Lower lobe of right lung (tissue), 2 donors: ENCODE measurements around the gene GATA3. TPM values are rescaled to one million over a fixed set of nuclear protein-coding genes. Genes with fewer than 3 reads are reported as not detected.

Experiments
- ATAC-seq, 2 donors: fragments of 200-7000 bp; cut with Tn5 transposase; one replicate each; pipeline ENCODE4 v1.9.1; 2020 to 2022; ENCODE audit warnings: mild to moderate bottlenecking in 2 of 2, moderate library complexity in 2 of 2
- DNase-seq: peaks from one replicate; pipeline ENCODE4 v3.0.0-alpha.2; 2020
- H3K27ac ChIP-seq: fragments of 200-600 bp; one replicate; pipeline ENCODE4 v1.8.0; 2022
- H3K27me3 ChIP-seq: fragments of 200-600 bp; one replicate; pipeline ENCODE4 v1.8.0; 2022; ENCODE audit warnings: low read depth
- H3K36me3 ChIP-seq: fragments of 200-600 bp; one replicate; pipeline ENCODE4 v1.8.0; 2022; ENCODE audit warnings: mild to moderate bottlenecking
- H3K4me1 ChIP-seq: fragments of 200-600 bp; one replicate; pipeline ENCODE4 v1.8.0; 2022
- H3K4me3 ChIP-seq: fragments of 200-600 bp; one replicate; pipeline ENCODE4 v1.8.0; 2022; ENCODE audit warnings: mild to moderate bottlenecking
- H3K9me3 ChIP-seq: fragments of 200-600 bp; one replicate; pipeline ENCODE4 v1.8.0; 2022
- intact Hi-C: fragments of 100-400 bp; cut with DNase I; formaldehyde crosslinking; loops from one replicate; pipeline ENCODE4 v1.11.0; 2022
- total RNA-seq: library from RNA; stranded (reverse); fragmentation: NEBNext Ultra II Directional; extraction: Animal tissue kit (Norgen Biotek cat#: 25700); gene quantifications from one replicate; pipeline ENCODE4 v1.2.1, GENCODE V29; 2021
- TF ChIP-seq, protein P1 (sequence below): fragments of 200-600 bp; IDR thresholded peaks from one replicate; pipeline ENCODE4 v1.8.0; 2022; ENCODE audit warnings: antibody characterized with exemption, mild to moderate bottlenecking
- donor health status: DM: no; HTN: yes; CAD: no; lungs with severe emphysema.

Gene GATA3
- total RNA-seq, 1 donor from 2014 or later, result 4.6 TPM

DNA sequence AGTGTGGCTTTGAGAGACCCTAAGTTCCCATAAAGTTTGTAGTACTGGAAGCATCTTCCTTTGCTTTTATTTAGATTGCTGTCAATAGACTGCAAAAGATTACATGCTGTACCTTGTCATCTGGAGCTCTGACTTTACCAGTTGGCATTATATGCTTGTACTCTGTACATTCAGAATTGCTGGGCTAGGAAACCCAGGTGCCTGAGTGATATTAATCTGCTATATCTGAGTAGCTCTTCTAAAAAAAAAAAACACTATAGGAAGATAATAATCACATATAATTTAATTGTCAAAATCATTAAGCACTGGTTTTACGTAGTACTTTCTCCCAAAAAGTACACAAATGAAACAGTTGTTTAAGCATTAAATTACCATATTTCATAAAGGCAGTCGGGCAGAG, 12.3 kb downstream of the GATA3 start:
- ATAC-seq, result no peak
- DNase-seq, result no peak
- intact Hi-C loops, result no loop called here

DNA sequence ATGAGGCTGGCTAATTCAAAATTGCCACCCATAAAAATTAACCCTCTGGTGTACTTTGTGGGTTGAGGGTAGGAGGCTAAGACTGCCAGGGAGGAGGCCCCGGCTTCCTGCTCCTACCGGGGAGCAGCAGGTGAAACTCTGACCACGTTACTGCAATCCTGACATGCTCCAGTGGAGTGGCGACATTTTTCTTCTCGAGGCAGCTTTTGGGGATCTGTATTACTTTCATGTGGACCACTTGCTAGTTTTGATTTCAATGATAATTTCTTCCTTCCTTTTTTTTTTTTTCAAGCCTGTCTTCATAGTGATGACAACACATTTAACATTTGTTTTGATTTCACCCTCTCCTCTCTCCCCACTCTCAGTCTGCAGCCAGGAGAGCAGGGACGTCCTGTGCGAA, 14.6 kb downstream of the GATA3 start:
- DNase-seq, result no peak
- Histone ChIP-seq H3K4me3 (no peak overlapping the region), H3K9me3 (no peaks in the 10 kb centered on the region), H3K27me3 (peaks cover 18% of the 10 kb centered on the region), H3K36me3 (peaks cover 10% of the 10 kb centered on the region), H3K4me1 (peaks cover 11% of the 10 kb centered on the region), H3K27ac (no peak overlapping the region)
- no peak for ATAC-seq
- TF ChIP-seq, protein P1, sequence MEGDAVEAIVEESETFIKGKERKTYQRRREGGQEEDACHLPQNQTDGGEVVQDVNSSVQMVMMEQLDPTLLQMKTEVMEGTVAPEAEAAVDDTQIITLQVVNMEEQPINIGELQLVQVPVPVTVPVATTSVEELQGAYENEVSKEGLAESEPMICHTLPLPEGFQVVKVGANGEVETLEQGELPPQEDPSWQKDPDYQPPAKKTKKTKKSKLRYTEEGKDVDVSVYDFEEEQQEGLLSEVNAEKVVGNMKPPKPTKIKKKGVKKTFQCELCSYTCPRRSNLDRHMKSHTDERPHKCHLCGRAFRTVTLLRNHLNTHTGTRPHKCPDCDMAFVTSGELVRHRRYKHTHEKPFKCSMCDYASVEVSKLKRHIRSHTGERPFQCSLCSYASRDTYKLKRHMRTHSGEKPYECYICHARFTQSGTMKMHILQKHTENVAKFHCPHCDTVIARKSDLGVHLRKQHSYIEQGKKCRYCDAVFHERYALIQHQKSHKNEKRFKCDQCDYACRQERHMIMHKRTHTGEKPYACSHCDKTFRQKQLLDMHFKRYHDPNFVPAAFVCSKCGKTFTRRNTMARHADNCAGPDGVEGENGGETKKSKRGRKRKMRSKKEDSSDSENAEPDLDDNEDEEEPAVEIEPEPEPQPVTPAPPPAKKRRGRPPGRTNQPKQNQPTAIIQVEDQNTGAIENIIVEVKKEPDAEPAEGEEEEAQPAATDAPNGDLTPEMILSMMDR, result no peak
- intact Hi-C loops, result no loop called here

More for the DNA sequence above, 12.3 kb downstream of the GATA3 start:
- Histone ChIP-seq H3K4me3 (no peak overlapping the region), H3K9me3 (no peaks in the 10 kb centered on the region), H3K36me3 (peaks cover 10% of the 10 kb centered on the region), H3K27ac (no peak overlapping the region), H3K27me3 (peaks cover 33% of the 10 kb centered on the region), H3K4me1 (peaks cover 24% of the 10 kb centered on the region)
- TF ChIP-seq, protein P1, result no peak

DNA sequence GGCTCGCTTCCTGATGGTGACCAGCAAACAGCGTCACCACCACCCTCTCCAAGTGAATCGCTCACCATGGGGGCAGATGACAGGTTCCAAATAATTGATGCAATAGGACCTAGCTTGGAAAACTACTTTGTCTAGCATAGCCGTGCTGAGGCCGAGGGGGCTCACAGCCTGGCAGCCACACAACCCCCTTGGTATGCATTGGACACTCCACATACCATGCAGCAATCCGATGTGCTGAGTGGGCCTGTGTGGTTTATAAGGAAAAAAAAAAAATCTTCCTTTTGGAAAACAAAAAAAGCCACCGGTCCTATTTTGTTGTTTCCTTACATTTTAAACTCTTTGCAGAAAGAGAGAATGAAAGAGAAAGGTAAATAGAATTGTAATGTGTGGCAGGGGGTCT, 15.1 kb downstream of the GATA3 start:
- Histone ChIP-seq H3K36me3 (peaks cover 10% of the 10 kb centered on the region), H3K27ac (no peak overlapping the region), H3K4me1 (peaks cover 6% of the 10 kb centered on the region), H3K27me3 (peaks cover 13% of the 10 kb centered on the region), H3K9me3 (no peaks in the 10 kb centered on the region), H3K4me3 (no peak overlapping the region)
- TF ChIP-seq, protein P1, result no peak
- intact Hi-C loops, result no loop called here
- DNase-seq, result no peak
- no peak for ATAC-seq

- DNase-seq, result no peak
- H3K27me3 ChIP-seq, result peaks cover 9% of the 10 kb centered on the region
- no peak overlapping the region for H3K27ac ChIP-seq
- H3K36me3 ChIP-seq, result peaks cover 10% of the 10 kb centered on the region
- no peak for ATAC-seq
- intact Hi-C loops, result no loop called here
- H3K9me3 ChIP-seq, result no peaks in the 10 kb centered on the region
- TF ChIP-seq, protein P1, result no peak
- no peaks in the 10 kb centered on the region for H3K4me1 ChIP-seq
- no peak overlapping the region for H3K4me3 ChIP-seq
These were observed 16.0 kb downstream of the GATA3 start for GRCh38 chr10:8070440-8070839.

DNA sequence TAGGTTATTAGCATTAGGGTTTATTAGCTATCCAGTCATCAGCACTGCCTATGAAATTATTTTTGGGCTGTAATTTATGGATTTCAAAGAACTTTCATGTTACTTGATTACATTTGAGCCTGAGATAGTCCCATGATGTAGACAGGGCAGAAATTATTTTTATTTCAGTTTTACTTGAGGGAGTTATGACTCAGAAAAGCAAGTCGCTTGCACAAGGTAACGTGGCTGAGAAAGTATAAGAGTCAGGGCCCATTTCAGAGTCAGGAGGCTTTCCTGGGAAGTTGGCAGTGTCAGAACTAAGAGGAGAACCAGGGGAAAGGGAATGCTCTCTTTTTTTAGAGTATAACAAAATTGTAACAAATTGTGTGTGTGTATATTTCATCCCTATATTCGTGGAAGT, 16.5 kb downstream of the GATA3 start:
- H3K36me3 ChIP-seq, result peaks cover 10% of the 10 kb centered on the region
- H3K27ac ChIP-seq, result no peak overlapping the region
- peaks cover 12% of the 10 kb centered on the region for H3K27me3 ChIP-seq
- no peak overlapping the region for H3K4me3 ChIP-seq
- intact Hi-C loops, result no loop called here
- H3K9me3 ChIP-seq, result no peaks in the 10 kb centered on the region
- ATAC-seq (no peak), DNase-seq (no peak)
- TF ChIP-seq, protein P1, result no peak
- no peaks in the 10 kb centered on the region for H3K4me1 ChIP-seq

- Histone ChIP-seq H3K9me3 (no peaks in the 10 kb centered on the region), H3K27ac (no peak overlapping the region), H3K36me3 (peaks cover 10% of the 10 kb centered on the region), H3K4me3 (no peak overlapping the region), H3K4me1 (no peaks in the 10 kb centered on the region), H3K27me3 (peaks cover 12% of the 10 kb centered on the region)
- DNase-seq (no peak), ATAC-seq (no peak)
- intact Hi-C loops, result no loop called here
- TF ChIP-seq, protein P1, result no peak
These were observed 17.2 kb downstream of the GATA3 start for GRCh38 chr10:8071666-8072065.
